MM.1S (cell line): ENCODE results near the gene COL12A1.

Experiments used
- EZH2 ChIP-seq: fragments of 300-600 bp; sonication (generic); optimal IDR thresholded peaks from 2 replicates; pipeline ENCODE3; 2017; ENCODE audit warnings: low read depth, mild to moderate bottlenecking, antibody characterized with exemption, low read length, mixed read lengths
- EZH2phosphoT487 ChIP-seq: fragments of 300-600 bp; sonication (generic); IDR thresholded peaks from 2 replicates; pipeline ENCODE4 v1.6.1; 2018; ENCODE audit warnings: antibody characterized with exemption, low read length
- TF ChIP-seq, protein P1 (sequence below): fragments of 300-600 bp; sonication (generic); IDR thresholded peaks from 2 replicates; pipeline ENCODE4 v1.5.1; 2016; ENCODE audit warnings: antibody characterized with exemption, low read length, mixed read lengths

DNA sequence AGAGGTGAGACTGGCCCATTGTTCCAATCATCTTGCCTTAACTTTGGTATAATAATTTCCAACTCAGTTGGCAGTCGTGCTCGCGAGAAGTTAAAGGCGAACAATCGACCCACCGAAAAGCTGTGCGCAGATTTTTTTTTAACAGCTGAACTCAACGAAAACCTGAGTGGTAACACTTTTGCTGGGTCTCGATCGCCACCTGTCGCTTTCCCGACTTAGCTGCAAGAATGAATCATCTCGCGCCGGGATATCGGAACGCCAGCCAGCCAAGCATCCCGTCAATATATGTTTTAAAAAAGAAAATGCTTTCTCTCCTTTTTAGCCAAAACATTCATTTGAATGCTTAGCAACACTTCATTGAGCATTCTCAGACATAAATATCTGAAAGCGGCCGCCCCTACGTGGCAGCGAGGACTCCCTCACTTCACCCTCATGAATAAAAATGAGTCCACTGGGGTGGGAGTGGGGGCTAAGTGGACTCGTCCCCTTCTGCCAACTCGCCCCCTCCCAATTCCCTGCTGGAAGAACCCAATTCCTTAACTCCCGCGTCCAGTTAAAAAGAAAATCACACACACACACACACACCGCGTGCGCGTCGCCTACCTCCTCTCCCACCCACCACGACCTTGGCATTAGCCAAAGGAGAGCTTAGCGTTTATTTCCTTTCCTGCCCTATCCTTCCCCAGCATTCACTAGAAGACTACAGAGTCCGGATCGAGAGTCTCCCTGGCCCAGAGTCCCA is 1.5 kb downstream of the COL12A1 start:
- TF ChIP-seq, protein P1, sequence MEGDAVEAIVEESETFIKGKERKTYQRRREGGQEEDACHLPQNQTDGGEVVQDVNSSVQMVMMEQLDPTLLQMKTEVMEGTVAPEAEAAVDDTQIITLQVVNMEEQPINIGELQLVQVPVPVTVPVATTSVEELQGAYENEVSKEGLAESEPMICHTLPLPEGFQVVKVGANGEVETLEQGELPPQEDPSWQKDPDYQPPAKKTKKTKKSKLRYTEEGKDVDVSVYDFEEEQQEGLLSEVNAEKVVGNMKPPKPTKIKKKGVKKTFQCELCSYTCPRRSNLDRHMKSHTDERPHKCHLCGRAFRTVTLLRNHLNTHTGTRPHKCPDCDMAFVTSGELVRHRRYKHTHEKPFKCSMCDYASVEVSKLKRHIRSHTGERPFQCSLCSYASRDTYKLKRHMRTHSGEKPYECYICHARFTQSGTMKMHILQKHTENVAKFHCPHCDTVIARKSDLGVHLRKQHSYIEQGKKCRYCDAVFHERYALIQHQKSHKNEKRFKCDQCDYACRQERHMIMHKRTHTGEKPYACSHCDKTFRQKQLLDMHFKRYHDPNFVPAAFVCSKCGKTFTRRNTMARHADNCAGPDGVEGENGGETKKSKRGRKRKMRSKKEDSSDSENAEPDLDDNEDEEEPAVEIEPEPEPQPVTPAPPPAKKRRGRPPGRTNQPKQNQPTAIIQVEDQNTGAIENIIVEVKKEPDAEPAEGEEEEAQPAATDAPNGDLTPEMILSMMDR: peak; percentile 73
- TF ChIP-seq EZH2: no peak
- TF ChIP-seq EZH2phosphoT487: no peak
